Tibial nerve (tissue), 4 donors: ENCODE results near the gene NGFR. TPM values are rescaled to one million over a fixed set of nuclear protein-coding genes. Genes with fewer than 3 reads are reported as not detected.

Source experiments
- DNase-seq, 2 donors: peaks; one replicate each; pipeline ENCODE4 v3.0.0-alpha.2; 2019; ENCODE audit warnings: low spot score in 2 of 2
- H3K27ac ChIP-seq, 4 donors: fragments of 200-600 bp; sonication (generic) in 3 of 4; one replicate each; pipeline ENCODE4 v1.5.1; 2017 to 2019; ENCODE audit warnings: mild to moderate bottlenecking in 1 of 4
- H3K27me3 ChIP-seq, 2 donors: fragments of 200-600 bp; sonication (generic) in 1 of 2; one replicate each; pipeline versions ENCODE4 v1.5.1 to v1.6.0; 2017 to 2019
- H3K36me3 ChIP-seq, 3 donors: fragments of 200-600 bp; sonication (generic); one replicate each; pipeline ENCODE4 v1.5.1; 2018 to 2019
- H3K4me1 ChIP-seq, 4 donors: fragments of 200-600 bp; sonication (generic) in 3 of 4; one replicate each; pipeline ENCODE4 v1.5.1; 2017 to 2019
- H3K4me3 ChIP-seq, 4 donors: fragments of 200-600 bp; sonication (generic) in 3 of 4; one replicate each; pipeline ENCODE4 v1.5.1; 2017 to 2019; ENCODE audit warnings: mild to moderate bottlenecking in 1 of 4, moderate library complexity in 1 of 4
- H3K9me3 ChIP-seq, 4 donors: fragments of 200-600 bp; sonication (generic) in 3 of 4; one replicate each; pipeline ENCODE4 v1.5.1; 2017 to 2019
- EP300 ChIP-seq, 2 donors: sonication (generic); formaldehyde crosslinking; IDR thresholded peaks; one replicate each; pipeline ENCODE4 v1.6.1; 2017; ENCODE audit warnings: antibody characterized with exemption in 2 of 2, mild to moderate bottlenecking in 1 of 2
- POLR2A ChIP-seq, 2 donors: fragments of 450-650 bp; IDR thresholded peaks; one replicate each; pipeline ENCODE4 v1.6.1; 2017; ENCODE audit warnings: antibody characterized with exemption in 2 of 2, mild to moderate bottlenecking in 2 of 2, moderate library complexity in 2 of 2
- WGBS, 2 donors: methylation state at CpG; one replicate each; pipeline ENCODE4 v1.1.5; 2018; 5-methylcytosine and 5-hydroxymethylcytosine counted together
- total RNA-seq, 4 donors: library from RNA; depleted of rRNA; stranded (reverse); fragments of >200 nt; gene quantifications; one replicate each; pipeline ENCODE4 v1.1.0, GENCODE V29; 2016
- TF ChIP-seq, protein P1 (sequence below), 5 experiments: fragments of 200-600 bp in 3 of 5; fragments of 450-650 bp in 2 of 5; sonication (generic) in 3 of 5; IDR thresholded peaks; one replicate each; pipeline ENCODE4 v1.5.1; 2016 to 2019; ENCODE audit warnings: antibody characterized with exemption in 5 of 5, mild to moderate bottlenecking in 3 of 5, moderate library complexity in 2 of 5

NGFR gene
- total RNA-seq, 4 donors from 2014 or later = 205 to 279 (median 238) TPM

GRCh38 chr17:49520386-49521087, 25.4 kb downstream of the NGFR start:
- Histone ChIP-seq H3K9me3 (no peaks in the 10 kb centered on the region), H3K27ac (peak overlapping the region in 3 of 4 donors; percentile 5 to 81 (median 60)), H3K27me3 (no peaks in the 10 kb centered on the region), H3K4me1 (peaks cover 0 to 73% (median 18%) of the 10 kb centered on the region in 4 donors), H3K4me3 (no peak overlapping the region), H3K36me3 (no peaks in the 10 kb centered on the region)
- DNase-seq = peak in 1 of 2 donors; percentile 52
- TF ChIP-seq EP300 (IDR thresholded peaks at IDR 0.05) (peak; percentile 21 to 89), POLR2A (IDR thresholded peaks at IDR 0.05) (no peak)
- TF ChIP-seq, protein P1, sequence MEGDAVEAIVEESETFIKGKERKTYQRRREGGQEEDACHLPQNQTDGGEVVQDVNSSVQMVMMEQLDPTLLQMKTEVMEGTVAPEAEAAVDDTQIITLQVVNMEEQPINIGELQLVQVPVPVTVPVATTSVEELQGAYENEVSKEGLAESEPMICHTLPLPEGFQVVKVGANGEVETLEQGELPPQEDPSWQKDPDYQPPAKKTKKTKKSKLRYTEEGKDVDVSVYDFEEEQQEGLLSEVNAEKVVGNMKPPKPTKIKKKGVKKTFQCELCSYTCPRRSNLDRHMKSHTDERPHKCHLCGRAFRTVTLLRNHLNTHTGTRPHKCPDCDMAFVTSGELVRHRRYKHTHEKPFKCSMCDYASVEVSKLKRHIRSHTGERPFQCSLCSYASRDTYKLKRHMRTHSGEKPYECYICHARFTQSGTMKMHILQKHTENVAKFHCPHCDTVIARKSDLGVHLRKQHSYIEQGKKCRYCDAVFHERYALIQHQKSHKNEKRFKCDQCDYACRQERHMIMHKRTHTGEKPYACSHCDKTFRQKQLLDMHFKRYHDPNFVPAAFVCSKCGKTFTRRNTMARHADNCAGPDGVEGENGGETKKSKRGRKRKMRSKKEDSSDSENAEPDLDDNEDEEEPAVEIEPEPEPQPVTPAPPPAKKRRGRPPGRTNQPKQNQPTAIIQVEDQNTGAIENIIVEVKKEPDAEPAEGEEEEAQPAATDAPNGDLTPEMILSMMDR (IDR thresholded peaks at IDR 0.05) = no peak
- 60 to 76% methylated on average over 10 of the region's 10 CpGs for WGBS, 2 donors

DNA sequence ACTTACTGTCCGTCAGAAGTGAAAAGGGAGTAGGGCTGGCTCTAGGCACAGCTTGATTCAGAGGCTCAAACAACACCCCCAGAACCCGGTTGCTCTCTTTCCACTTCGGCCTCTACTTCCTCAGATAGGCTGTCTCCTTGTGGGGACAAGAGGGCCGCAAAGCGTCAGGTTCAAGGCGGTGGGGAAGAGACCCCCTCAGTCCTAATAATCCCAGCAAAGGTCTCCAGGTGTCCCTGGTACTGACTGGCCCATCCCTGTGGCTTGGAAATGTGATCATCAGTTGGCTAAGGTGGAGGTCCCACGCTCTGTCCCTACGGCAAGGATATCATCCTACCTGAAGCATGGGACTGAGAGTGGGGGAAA, 26.0 kb downstream of the NGFR start:
- Histone ChIP-seq H3K4me3 (no peak overlapping the region), H3K36me3 (no peaks in the 10 kb centered on the region), H3K4me1 (peaks cover 0 to 68% (median 12%) of the 10 kb centered on the region in 4 donors), H3K27ac (peak overlapping the region in 3 of 4 donors; percentile 5 to 81 (median 60)), H3K27me3 (no peaks in the 10 kb centered on the region), H3K9me3 (no peaks in the 10 kb centered on the region)
- WGBS, 2 donors = 93 to 97% methylated on average over 8 of the region's 8 CpGs
- TF ChIP-seq EP300 (IDR thresholded peaks at IDR 0.05) = no peak
- TF ChIP-seq, protein P1 (IDR thresholded peaks at IDR 0.05) = no peak
- no peak for TF ChIP-seq POLR2A (IDR thresholded peaks at IDR 0.05)
- no peak for DNase-seq

GRCh38 chr17:49521471-49522356, 26.6 kb downstream of the NGFR start:
- no peak for DNase-seq
- TF ChIP-seq, protein P1 (IDR thresholded peaks at IDR 0.05) = no peak
- TF ChIP-seq POLR2A (IDR thresholded peaks at IDR 0.05) = no peak
- TF ChIP-seq EP300 (IDR thresholded peaks at IDR 0.05) = no peak
- no peaks in the 10 kb centered on the region for H3K27me3 ChIP-seq
- no peaks in the 10 kb centered on the region for H3K36me3 ChIP-seq
- 55 to 56% methylated on average over 15 of the region's 15 CpGs for WGBS, 2 donors
- peaks cover 0 to 61% (median 7%) of the 10 kb centered on the region in 4 donors for H3K4me1 ChIP-seq
- H3K27ac ChIP-seq = peak overlapping the region in 3 of 4 donors; percentile 5 to 81 (median 60)
- H3K9me3 ChIP-seq = no peaks in the 10 kb centered on the region
- H3K4me3 ChIP-seq = no peak overlapping the region

DNA sequence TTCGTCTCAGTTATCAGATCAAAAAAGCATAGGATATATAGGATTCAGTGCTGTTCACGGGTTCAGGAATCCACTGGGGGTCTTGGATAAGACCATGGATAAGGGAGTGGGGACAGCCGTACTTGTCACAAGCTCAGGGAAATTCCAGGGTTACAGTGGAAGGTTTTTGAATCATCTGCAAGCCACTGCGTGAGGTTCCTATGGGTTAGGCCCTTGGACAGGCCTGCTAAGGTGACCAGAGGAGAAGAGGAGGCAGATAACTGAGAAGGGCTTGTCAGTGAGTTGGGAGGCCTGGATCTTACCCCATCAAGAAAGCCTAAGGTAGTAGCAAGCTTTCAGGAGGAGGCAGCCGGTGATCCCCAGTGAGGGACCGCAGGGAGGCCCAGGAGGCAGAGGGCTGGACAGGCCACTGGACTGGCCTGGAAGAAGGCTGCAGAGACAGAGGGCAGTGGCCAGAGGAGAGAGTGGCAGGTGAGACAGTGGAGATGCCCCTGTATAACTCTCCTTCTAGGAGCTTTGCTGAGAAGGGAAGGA, 27.3 kb downstream of the NGFR start:
- TF ChIP-seq, protein P1 (IDR thresholded peaks at IDR 0.05) = no peak
- no peak for TF ChIP-seq POLR2A (IDR thresholded peaks at IDR 0.05)
- no peak for TF ChIP-seq EP300 (IDR thresholded peaks at IDR 0.05)
- DNase-seq = no peak

More for the DNA sequence above, 27.3 kb downstream of the NGFR start:
- peak overlapping the region in 2 of 4 donors; percentile 60 to 81 for H3K27ac ChIP-seq
- no peak overlapping the region for H3K4me3 ChIP-seq
- H3K9me3 ChIP-seq = no peaks in the 10 kb centered on the region
- no peaks in the 10 kb centered on the region for H3K36me3 ChIP-seq
- H3K4me1 ChIP-seq = peaks cover 0 to 55% (median 7%) of the 10 kb centered on the region in 4 donors
- WGBS, 2 donors = 79 to 86% methylated on average over 6 of the region's 6 CpGs
- H3K27me3 ChIP-seq = no peaks in the 10 kb centered on the region
